Liver (tissue), 9 donors: Measurements from ENCODE around the gene MYO7A. TPM values are rescaled to one million over a fixed set of nuclear protein-coding genes. Genes with fewer than 3 reads are reported as not detected.

Experiments used
- DNase-seq: peaks from one replicate; pipeline ENCODE4 v3.0.0-alpha.2; 2017; ENCODE audit warnings: low spot score
- H3K27ac ChIP-seq, 2 donors: one replicate each; pipeline ENCODE4 v1.7.0; 2013; ENCODE audit warnings: inconsistent platforms in 2 of 2, low read length in 2 of 2, control low read depth in 1 of 2, low read depth in 1 of 2, mild to moderate bottlenecking in 1 of 2
- H3K27me3 ChIP-seq, 4 donors: one replicate each; pipeline versions ENCODE4 v1.6.1 to v1.7.0; 2013; ENCODE audit warnings: low read length in 3 of 4, inconsistent platforms in 1 of 4, mild to moderate bottlenecking in 1 of 4, moderate library complexity in 1 of 4; ENCODE audit not compliant: control insufficient read depth in 4 of 4, insufficient read depth in 4 of 4
- H3K36me3 ChIP-seq, 4 donors: one replicate each; pipeline versions ENCODE4 v1.6.1 to v1.7.0; 2013; ENCODE audit warnings: low read length in 3 of 4, mild to moderate bottlenecking in 3 of 4, low read depth in 1 of 4, moderate library complexity in 1 of 4; ENCODE audit not compliant: control insufficient read depth in 4 of 4, insufficient read depth in 3 of 4
- H3K4me1 ChIP-seq, 4 donors: one replicate each; pipeline versions ENCODE4 v1.6.1 to v1.7.0; 2013; ENCODE audit warnings: low read length in 3 of 4, mild to moderate bottlenecking in 3 of 4, moderate library complexity in 1 of 4; ENCODE audit not compliant: control insufficient read depth in 4 of 4, insufficient read depth in 4 of 4
- H3K4me3 ChIP-seq, 3 donors: one replicate each; pipeline versions ENCODE4 v1.6.1 to v1.7.0; 2013; ENCODE audit warnings: low read length in 3 of 3, control low read depth in 1 of 3, low read depth in 1 of 3, mild to moderate bottlenecking in 1 of 3
- H3K9ac ChIP-seq, 2 donors: one replicate each; pipeline ENCODE4 v1.7.0; 2013; ENCODE audit warnings: low read length in 2 of 2, mild to moderate bottlenecking in 2 of 2, moderate library complexity in 2 of 2, control low read depth in 1 of 2, low read depth in 1 of 2
- H3K9me3 ChIP-seq, 4 donors: one replicate each; pipeline versions ENCODE4 v1.6.1 to v1.7.0; 2013; ENCODE audit warnings: low read length in 3 of 4; ENCODE audit not compliant: control insufficient read depth in 4 of 4
- EGR1 ChIP-seq, 2 donors: IDR thresholded peaks; 2 replicates each; pipeline ENCODE4 v1.6.1; 2016 to 2018; ENCODE audit warnings: antibody characterized with exemption in 2 of 2, low read depth in 2 of 2
- FOXA1 ChIP-seq: IDR thresholded peaks from 2 replicates; pipeline ENCODE4 v1.6.1; 2016; ENCODE audit warnings: antibody characterized with exemption
- FOXA2 ChIP-seq: IDR thresholded peaks from 2 replicates; pipeline ENCODE4 v1.6.1; 2016; ENCODE audit warnings: antibody characterized with exemption
- GABPA ChIP-seq, 2 donors: IDR thresholded peaks in 1 of 2; conservative IDR thresholded peaks in 1 of 2; 2 replicates each; pipeline ENCODE4 v1.6.1; 2016; ENCODE audit warnings: antibody characterized with exemption in 2 of 2, mild to moderate bottlenecking in 1 of 2, moderate library complexity in 1 of 2
- HNF4A ChIP-seq, 2 donors: conservative IDR thresholded peaks; 2 replicates each; pipeline ENCODE4 v1.6.1; 2016; ENCODE audit warnings: antibody characterized with exemption in 2 of 2, mild to moderate bottlenecking in 2 of 2
- HNF4G ChIP-seq: IDR thresholded peaks from 2 replicates; pipeline ENCODE4 v1.6.1; 2016; ENCODE audit warnings: antibody characterized with exemption
- JUND ChIP-seq, 2 donors: IDR thresholded peaks; 2 replicates each; pipeline ENCODE4 v1.6.1; 2016; ENCODE audit warnings: antibody characterized with exemption in 2 of 2
- NR2F2 ChIP-seq: IDR thresholded peaks from 2 replicates; pipeline ENCODE4 v1.6.1; 2016; ENCODE audit warnings: antibody characterized with exemption
- RAD21 ChIP-seq, 2 donors: IDR thresholded peaks; 2 replicates each; pipeline ENCODE4 v1.6.1; 2016; ENCODE audit warnings: antibody characterized with exemption in 2 of 2, mild to moderate bottlenecking in 2 of 2
- RXRA ChIP-seq, 2 donors: IDR thresholded peaks; 2 replicates each; pipeline ENCODE4 v1.6.1; 2017 to 2018; ENCODE audit warnings: antibody characterized with exemption in 2 of 2, mild to moderate bottlenecking in 1 of 2
- SP1 ChIP-seq: IDR thresholded peaks from 2 replicates; pipeline ENCODE4 v1.6.1; 2018; ENCODE audit warnings: antibody characterized with exemption, mild to moderate bottlenecking
- TAF1 ChIP-seq: conservative IDR thresholded peaks from 2 replicates; pipeline ENCODE4 v1.6.1; 2016; ENCODE audit warnings: antibody characterized with exemption, mild to moderate bottlenecking
- YY1 ChIP-seq: IDR thresholded peaks from 2 replicates; pipeline ENCODE4 v1.6.1; 2016; ENCODE audit warnings: antibody characterized with exemption, mild to moderate bottlenecking
- WGBS: extraction: QIAGEN DNeasy Blood & Tissue Kit; methylation state at CpG from one replicate; pipeline ENCODE4 v1.1.7; 2013; 5-methylcytosine and 5-hydroxymethylcytosine counted together
- polyA plus RNA-seq, 2 donors: library from polyadenylated mRNA; stranded (reverse) in 1 of 2; unstranded in 1 of 2; fragments of 200-250 nt in 1 of 2; fragments of >200 nt in 1 of 2; fragmentation: Nextera tagmentation in 1 of 2; extraction: Ambion mirVana in 1 of 2; gene quantifications; one replicate each; pipeline versions ENCODE4 v1.2.1 to v1.2.3, GENCODE V29; 2013 to 2015
- total RNA-seq, 2 donors: library from RNA; depleted of rRNA; stranded (reverse); fragments of >200 nt; gene quantifications; one replicate each; pipeline ENCODE4 v1.2.3, GENCODE V29; 2014
- TF ChIP-seq, protein P1 (sequence below): IDR thresholded peaks from 2 replicates; pipeline ENCODE4 v1.6.1; 2016; ENCODE audit warnings: antibody characterized with exemption
- TF ChIP-seq, protein P2 (sequence below): fragments of 150-350 bp; IDR thresholded peaks from 2 replicates; pipeline ENCODE4 v1.5.1; 2017; ENCODE audit warnings: improper control_type of control experiment, low read depth, low read length; ENCODE audit not compliant: missing input control
- TF ChIP-seq, protein P3 (sequence below): IDR thresholded peaks from 2 replicates; pipeline ENCODE4 v1.6.1; 2016; ENCODE audit warnings: antibody characterized with exemption
- TF ChIP-seq, protein P4 (sequence below): IDR thresholded peaks from 2 replicates; pipeline ENCODE4 v1.6.1; 2016; ENCODE audit warnings: antibody characterized with exemption
- TF ChIP-seq, protein P5 (sequence below): IDR thresholded peaks from 2 replicates; pipeline ENCODE4 v1.6.1; 2016; ENCODE audit warnings: antibody characterized with exemption, mild to moderate bottlenecking
- donor health status: healthy.
- donor health status: healthy.
- donor health status: healthy.
- donor health status: healthy.
- donor health status: healthy.

The MYO7A gene
- total and polyA plus RNA-seq, 4 donors = 7.3 to 33.6 (median 11.3) TPM

DNA sequence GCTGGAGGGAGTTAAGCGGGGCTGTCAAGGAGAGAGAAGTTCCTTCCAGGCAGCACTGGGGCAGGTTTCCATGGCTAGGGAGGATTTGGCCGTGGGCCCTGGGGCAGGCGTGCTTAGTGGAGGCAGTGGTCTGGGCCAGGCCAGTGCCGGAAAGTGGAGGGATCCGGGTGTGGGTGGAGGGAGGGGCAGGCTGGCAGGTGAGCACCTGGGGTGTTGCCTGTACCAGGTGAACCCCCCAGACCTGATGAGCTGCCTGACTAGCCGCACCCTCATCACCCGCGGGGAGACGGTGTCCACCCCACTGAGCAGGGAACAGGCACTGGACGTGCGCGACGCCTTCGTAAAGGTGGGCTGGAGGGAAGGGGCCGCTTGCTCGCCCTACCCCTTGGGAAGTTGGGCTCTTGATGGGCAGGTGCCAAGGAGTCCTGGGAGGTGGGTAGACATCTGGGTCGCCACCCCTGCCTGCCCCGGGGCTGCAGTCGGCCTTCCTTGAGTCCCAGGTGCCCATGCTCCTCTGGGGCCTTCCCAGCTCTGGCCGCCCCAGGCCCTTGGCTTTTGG, 32.0 kb downstream of the MYO7A start:
- TF ChIP-seq GABPA (IDR thresholded peaks at IDR 0.05 in 1 of 2, conservative IDR thresholded peaks at IDR 0.05 in 1 of 2) (no peak), RAD21 (IDR thresholded peaks at IDR 0.05) (no peak), JUND (IDR thresholded peaks at IDR 0.05) (no peak), TAF1 (no peak), EGR1 (IDR thresholded peaks at IDR 0.05; ENCODE audit: low read depth in 2 of 2) (no peak), FOXA2 (no peak), SP1 (no peak), YY1 (no peak), FOXA1 (no peak), HNF4A (conservative IDR thresholded peaks at IDR 0.05) (no peak), RXRA (IDR thresholded peaks at IDR 0.05) (no peak), HNF4G (no peak), NR2F2 (no peak)
- TF ChIP-seq, protein P1, sequence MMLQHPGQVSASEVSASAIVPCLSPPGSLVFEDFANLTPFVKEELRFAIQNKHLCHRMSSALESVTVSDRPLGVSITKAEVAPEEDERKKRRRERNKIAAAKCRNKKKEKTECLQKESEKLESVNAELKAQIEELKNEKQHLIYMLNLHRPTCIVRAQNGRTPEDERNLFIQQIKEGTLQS = no peak
- TF ChIP-seq, protein P2, sequence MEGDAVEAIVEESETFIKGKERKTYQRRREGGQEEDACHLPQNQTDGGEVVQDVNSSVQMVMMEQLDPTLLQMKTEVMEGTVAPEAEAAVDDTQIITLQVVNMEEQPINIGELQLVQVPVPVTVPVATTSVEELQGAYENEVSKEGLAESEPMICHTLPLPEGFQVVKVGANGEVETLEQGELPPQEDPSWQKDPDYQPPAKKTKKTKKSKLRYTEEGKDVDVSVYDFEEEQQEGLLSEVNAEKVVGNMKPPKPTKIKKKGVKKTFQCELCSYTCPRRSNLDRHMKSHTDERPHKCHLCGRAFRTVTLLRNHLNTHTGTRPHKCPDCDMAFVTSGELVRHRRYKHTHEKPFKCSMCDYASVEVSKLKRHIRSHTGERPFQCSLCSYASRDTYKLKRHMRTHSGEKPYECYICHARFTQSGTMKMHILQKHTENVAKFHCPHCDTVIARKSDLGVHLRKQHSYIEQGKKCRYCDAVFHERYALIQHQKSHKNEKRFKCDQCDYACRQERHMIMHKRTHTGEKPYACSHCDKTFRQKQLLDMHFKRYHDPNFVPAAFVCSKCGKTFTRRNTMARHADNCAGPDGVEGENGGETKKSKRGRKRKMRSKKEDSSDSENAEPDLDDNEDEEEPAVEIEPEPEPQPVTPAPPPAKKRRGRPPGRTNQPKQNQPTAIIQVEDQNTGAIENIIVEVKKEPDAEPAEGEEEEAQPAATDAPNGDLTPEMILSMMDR = no peak
- TF ChIP-seq, protein P3, sequence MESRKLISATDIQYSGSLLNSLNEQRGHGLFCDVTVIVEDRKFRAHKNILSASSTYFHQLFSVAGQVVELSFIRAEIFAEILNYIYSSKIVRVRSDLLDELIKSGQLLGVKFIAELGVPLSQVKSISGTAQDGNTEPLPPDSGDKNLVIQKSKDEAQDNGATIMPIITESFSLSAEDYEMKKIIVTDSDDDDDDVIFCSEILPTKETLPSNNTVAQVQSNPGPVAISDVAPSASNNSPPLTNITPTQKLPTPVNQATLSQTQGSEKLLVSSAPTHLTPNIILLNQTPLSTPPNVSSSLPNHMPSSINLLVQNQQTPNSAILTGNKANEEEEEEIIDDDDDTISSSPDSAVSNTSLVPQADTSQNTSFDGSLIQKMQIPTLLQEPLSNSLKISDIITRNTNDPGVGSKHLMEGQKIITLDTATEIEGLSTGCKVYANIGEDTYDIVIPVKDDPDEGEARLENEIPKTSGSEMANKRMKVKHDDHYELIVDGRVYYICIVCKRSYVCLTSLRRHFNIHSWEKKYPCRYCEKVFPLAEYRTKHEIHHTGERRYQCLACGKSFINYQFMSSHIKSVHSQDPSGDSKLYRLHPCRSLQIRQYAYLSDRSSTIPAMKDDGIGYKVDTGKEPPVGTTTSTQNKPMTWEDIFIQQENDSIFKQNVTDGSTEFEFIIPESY = no peak
- TF ChIP-seq, protein P4, sequence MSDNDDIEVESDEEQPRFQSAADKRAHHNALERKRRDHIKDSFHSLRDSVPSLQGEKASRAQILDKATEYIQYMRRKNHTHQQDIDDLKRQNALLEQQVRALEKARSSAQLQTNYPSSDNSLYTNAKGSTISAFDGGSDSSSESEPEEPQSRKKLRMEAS = no peak
- TF ChIP-seq, protein P5, sequence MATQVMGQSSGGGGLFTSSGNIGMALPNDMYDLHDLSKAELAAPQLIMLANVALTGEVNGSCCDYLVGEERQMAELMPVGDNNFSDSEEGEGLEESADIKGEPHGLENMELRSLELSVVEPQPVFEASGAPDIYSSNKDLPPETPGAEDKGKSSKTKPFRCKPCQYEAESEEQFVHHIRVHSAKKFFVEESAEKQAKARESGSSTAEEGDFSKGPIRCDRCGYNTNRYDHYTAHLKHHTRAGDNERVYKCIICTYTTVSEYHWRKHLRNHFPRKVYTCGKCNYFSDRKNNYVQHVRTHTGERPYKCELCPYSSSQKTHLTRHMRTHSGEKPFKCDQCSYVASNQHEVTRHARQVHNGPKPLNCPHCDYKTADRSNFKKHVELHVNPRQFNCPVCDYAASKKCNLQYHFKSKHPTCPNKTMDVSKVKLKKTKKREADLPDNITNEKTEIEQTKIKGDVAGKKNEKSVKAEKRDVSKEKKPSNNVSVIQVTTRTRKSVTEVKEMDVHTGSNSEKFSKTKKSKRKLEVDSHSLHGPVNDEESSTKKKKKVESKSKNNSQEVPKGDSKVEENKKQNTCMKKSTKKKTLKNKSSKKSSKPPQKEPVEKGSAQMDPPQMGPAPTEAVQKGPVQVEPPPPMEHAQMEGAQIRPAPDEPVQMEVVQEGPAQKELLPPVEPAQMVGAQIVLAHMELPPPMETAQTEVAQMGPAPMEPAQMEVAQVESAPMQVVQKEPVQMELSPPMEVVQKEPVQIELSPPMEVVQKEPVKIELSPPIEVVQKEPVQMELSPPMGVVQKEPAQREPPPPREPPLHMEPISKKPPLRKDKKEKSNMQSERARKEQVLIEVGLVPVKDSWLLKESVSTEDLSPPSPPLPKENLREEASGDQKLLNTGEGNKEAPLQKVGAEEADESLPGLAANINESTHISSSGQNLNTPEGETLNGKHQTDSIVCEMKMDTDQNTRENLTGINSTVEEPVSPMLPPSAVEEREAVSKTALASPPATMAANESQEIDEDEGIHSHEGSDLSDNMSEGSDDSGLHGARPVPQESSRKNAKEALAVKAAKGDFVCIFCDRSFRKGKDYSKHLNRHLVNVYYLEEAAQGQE = no peak
- Histone ChIP-seq H3K9me3 (no peaks in the 10 kb centered on the region), H3K4me1 (no peaks in the 10 kb centered on the region), H3K9ac (no peak overlapping the region), H3K27ac (no peak overlapping the region), H3K4me3 (no peak overlapping the region), H3K27me3 (no peaks in the 10 kb centered on the region), H3K36me3 (peaks cover 3 to 50% (median 12%) of the 10 kb centered on the region in 4 donors)
- 97% methylated on average over 20 of the region's 20 CpGs for WGBS
- no peak for DNase-seq
